HS-27A (cell line): Measurements from ENCODE around the gene RARA.

ENCODE experiments used
- DNase-seq: peaks from one replicate; pipeline ENCODE4 v3.0.0-alpha.2; 2012; ENCODE audit warnings: low read depth, missing footprints

RARA gene

DNA sequence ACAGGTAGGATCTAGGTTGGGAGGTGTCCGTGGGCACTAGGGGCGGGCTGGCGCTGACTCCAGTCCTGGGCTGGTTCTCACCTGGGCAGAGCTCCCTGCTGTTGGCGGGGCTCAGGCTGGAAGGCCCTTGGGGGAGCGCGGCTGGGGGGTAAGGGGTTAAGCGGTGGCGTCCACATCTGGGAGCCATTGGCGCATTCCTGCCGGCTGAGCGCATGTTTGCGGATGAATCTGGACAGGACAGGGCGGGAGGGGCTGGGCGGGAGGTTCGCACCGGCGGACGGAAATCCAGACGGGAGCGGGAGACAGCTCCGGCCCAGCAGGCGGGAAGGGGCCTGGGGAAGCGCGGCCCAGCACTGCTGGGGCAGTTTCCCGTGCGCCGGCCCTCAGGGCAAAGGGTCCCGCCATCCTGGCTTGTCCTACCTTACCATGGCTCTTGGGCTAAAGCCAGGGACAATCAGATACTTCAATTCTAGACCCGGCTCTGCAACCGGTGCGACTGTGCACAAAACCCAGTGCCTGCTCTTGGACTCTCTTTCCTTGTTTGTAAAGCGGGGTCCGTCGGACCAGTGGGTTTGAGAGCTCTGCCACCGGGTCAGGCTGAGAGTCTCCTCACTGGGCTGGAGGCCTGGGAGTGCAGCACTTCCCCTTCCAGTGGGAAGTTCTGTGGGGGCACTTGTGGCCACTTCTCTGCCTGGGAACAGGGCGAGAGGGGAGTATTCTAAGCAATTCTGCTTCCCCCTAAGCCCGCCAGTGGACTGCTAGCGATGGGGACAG is 7.8 kb downstream of the RARA start:
- no peak for DNase-seq

DNA sequence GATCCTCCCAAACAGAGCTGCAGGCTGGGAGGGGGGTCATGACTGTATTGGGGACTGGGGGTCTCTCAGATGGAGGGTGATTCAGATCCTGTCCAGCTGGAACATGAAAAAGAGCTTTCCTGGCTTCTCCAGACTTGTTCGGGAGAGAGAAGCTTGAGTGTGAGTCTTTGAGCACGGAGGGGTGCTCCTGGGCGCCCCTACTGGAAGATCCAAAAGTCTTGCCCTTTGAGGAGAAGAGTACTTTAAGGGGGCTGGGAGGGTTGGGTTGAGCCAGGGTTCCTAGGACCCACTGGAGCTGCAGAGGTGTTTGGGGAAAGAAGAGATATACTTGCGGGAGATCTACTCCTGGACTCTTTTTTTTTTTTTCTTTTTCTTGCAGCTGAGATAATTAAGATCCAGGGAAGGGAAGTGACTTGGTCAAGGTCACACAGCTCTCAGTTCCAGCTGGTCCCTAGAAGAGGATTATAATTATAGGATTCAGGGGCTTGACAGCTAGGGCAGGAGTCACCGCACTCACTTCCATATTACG is 8.4 kb downstream of the RARA start:
- DNase-seq = no peak

DNA sequence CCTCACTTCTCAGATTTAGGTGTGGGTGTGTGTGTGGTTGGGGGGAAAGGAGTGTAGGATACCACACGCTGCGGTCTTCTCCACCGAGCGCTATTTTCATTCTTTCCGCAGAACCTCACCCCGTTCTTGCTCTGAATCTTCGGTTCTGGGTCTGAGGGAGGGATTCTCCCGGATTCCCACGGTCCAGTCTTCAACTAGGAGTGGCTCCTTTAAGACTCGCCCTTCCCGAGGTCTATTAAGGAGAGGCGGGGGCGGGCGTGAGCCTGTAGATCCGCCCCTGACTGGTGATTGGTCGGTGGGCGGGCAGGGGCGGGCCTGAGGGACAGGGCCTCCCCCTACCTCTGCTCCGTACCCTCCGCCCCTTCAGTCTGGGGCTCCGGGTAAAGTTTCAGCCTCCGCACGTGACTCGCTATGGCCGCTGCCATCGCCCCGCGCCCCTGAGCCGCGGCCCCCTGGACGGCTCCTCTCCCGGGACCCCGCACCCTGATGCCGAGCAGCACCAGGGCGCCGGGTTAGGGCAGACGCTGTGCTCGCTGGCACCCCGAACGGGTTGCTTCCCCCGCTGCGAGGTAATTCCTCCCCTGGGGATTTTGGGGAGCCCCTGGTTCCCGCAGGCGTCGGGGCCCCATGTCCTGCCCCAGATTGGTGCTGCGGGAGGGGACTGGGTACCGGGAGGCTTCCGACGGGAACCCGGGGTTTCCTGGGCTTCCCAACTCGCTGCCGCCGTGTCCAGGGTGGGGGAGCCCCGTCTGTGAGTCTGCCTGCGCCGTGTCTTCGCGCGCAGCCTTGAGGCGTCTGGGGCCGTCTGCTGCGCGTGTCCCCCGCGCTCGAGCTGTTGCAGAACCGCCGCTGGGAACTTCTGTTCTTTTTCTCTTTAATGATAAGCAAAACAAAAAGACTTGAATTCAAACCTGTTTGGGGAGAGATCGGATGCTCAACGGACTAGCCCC is 9.2 kb downstream of the RARA start:
- no peak for DNase-seq

DNA sequence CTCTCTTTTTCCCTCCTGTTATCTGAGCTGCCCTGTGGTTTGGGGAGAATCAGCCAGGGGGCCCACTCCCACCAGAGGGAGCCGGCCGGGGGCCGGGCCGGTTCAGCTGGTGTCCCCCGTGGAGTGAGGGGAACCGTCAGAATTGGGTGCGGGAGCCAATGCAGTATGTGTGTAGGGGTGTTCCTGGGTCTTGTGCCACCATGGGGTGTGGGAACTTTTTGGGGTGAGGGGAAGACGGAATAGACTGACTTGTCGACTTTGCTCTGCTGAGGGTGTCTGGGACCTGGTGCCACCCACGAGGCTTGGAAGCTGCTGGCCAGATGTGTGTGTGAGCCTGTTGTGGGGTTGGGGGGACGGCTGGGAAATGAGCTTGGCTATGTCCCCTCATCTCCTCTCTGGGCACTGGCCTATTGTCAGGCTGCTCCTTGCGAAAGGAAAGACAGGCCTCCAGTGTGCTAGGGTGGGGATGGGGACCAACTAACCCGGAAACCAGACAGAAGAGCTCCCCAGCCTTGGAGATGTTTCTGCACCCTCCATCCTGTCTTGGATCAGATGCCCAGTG is 9.9 kb downstream of the RARA start:
- no peak for DNase-seq

DNA sequence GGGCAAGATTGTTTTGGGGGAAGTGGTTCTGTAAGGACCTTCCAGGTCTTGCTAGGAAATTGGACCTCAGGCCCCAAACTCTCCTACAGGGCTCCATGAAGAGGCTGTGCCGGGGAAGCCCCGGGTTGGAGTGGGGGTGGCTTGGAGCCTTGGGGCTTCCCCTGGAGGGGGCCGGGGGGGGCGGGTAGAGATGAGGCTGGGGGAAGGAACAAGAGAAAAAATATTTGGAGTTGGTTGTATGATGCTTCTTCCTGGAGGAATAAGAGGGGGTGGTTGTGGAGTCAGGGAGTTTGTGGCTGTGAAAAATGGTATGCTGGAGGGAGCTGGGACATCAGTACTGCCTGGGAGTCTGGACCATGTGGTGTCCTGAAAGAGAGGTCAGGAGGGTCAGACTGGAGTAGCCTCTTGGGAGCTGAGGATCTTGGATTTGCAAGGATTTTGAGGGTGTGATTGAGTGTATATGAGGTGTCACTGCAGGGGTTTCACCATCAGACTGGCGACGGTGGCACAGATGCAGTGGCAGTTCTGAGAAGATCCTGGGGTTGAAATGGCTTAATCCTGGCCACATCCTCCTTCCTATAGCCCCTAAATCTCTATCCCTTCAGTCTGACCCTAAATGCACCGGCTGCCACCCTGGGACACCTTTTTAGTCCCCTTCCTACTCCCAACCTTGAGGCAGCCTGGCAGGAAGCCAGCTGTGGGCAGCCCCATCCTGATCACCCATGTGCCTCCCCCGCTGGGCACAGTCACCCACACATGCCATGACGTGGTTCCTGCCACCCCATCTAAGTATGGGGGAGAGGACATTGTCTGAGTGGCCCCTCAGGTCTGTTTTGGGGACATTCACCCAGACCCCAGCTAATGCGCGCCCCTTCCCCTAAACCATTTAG is 10.9 kb downstream of the RARA start:
- no peak for DNase-seq

DNA sequence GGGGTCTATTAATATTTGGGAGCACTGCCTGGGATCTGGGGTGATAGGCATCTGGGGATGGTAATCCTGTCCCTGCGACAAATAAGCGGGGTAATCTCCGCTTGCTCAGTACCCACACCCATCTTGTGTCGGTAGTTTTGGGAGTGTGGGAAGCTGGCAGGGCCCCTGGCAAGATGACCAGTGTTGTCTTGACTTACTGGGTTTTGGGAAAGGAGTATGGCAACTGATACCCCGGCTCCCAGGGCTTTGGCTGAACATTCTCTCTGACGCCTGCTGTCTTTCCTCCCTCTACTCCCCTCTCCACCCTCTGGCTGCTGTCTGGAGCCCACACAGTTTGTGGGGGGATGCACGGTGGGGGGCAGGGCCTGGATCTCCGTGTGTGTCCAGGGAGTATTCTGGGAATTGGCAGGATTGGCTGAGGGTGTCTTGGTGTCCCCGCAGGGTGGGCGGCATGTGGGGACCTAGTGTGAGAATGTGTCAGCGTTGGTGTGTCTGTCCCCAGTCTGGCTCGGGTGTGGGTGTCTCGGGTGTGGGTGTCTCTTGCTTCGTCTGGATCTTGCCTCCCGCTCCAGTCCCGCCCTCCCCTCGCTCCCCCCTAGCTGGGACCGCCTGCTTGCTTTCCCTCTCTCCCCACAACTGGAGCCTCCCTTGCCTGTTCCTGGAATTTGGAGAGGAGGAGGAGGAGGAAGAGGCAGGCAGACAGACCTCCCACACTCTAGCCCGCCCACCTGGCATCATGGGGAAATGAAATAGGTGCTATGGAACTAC is 12.0 kb downstream of the RARA start:
- no peak for DNase-seq

DNA sequence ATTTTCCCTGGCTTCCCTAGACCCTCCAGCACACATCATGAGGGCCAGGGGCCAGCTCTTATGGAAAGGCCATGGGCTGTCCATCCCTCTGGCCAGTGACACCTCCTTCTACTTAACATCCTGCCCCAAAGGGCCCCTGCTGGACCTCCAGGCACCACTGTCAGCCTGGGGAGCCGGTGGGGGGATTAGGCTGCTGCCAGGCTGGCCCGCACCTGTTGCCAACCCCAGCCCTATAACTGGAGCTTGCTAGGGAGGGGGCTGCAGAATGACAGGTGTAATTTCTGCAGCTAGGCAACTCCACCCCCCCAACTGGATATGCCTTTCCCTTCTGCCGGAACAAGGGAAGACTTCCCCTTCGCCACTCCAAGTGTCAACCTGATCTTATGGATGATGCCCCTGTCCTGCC is 12.5 kb downstream of the RARA start:
- DNase-seq = no peak

DNA sequence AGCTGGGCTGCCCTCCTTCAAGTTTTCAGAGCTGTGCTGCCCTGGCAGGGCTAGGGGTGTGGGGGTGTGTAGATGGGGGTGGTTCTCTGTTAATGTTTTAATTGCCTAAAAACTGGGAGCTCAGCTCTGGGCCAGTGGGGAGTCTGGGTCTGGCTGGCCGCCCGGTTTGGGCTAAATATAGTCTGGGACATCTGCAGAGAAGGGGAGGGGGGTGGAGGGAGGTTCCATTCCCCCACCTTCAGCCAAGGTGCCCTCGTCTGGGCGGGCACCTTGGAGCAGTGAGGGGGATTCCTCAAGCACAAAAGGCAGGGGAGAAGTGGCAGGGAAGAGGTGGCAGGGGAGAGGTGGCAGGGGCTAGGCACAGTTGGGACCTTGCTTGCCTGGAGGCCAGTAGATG is 13.0 kb downstream of the RARA start:
- no peak for DNase-seq

DNA sequence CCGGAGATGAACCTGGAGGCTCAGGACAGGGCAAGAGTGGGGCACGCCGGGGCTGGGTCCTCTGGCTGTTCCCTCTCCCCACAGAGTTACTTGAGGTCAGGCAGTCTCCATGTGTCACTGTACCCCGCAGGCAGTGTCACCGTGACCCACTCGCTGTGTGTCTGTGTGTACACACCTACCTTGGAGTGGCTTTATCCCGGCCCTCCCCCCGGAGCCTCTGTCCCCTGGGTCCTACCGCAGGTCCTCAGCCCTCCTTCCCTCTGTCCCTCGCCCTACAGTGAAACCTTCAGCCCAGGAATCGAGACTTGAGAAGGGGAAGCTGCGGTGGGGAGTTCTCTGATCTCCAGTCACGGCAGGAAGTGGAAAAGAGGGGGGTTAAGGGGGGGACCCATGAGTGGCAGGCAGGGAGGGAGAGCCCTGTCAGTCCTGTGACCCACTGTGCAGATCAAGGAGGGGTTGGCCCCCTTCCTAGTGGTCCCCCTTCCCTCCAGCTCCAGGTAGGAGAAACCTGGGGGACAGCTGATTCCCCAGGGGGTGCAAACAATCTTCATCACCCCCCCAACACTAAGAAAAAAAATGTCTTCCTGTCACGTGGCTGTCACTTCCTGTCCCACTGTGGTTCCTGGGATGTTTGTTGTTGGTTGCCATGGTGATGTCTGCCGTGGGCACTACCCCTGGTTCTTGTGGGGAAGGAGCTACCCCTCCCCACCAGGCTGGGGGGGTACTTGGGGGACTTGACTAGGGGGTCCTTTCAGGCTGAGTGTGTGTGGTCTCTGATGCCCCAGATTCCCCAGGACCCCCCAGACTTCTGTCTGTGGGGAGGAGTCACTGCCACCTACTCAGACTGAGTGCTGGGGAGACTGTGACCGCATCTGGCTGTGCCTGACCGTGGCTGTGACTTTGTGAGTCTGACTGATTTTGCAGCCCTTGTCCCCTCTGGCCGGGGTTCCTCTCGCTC is 13.7 kb downstream of the RARA start:
- no peak for DNase-seq

DNA sequence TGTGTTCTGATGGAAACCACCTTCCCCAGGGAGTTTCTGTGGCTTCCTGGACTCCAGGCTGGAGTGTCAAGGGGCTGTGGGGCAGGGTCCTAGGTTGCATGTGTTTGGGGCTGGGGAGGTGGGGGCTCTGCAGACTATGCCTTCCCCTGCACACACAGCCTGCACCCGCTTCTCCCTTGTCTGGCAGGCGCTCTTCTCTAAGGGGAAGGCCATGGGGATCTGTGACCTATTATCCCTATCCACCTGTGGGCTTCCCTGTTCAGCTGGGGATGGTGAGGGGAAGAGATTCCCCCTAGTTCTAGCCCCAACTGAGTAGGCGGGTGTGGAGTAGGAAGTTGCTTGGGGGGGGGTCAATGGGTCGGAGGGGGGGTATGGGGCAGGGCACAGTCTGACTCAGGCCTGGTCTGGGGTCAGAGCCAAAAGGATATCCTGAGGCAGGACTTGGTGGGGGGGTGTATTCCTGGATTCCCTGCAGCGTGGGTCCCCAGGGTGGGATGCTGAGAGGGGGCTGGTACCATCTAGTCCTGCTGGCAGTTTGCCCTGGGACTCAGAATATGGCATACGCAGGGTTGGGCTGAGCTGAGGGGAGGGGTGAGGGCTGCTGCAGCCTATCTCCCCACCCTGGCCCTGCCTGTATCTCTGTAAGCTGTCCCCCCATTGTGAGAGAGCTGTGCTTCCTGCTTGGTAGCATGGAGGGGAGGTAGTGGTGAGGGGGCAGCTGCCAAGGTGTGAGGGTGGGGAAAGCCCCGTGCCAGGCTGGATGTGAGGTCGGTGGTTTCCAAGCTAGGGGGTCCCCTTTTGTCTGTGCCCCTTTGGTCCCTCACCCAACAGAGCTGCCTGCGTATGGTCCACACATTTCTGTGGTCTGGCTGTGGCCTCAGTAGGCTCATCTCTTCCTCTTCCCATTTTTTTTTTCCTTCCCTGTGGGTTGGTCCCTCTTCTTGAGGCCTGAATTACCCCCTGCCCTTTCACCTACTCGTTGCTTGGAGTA is 14.7 kb downstream of the RARA start:
- no peak for DNase-seq

DNA sequence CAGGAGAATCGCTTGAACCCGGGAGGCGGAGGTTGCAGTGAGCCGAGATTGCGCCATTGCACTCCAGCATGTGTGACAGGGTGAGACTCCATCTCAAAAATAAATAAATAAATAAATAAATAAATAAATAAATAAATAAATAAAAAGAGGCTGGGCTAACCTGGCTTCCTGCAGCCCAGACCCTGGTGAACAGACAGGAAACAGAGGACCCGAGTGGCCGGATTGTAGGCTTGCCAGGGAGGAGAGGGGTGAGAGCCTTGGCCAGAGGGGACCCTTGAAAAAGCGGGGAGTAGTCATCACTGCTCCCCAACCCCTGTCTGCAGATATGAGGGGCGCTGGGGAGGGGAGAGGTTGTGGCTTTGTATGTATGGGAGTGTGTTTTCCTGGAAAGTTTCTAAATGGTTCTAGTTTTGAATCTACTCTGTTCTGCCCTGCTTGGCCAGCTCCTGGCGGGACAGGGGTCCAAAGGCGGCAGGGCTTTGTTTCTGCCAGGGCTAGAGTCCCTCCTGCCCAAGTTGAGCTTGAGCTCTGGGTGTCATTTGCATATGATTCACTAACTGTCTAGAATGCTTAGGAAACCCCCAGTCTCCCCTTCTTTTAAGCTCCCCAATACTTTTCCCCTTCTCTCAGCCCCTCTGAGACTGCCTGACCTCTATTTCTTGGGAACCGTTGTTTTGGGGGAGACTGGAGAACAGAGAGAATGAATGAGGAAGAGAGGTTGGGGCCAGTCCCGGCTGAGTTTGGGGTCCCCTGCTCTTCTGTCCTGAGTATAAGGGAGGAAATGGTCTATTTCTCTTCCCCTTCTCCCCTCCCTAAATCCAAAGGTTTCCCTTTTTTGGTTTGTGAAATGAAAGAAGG is 16.4 kb downstream of the RARA start:
- DNase-seq = no peak

DNA sequence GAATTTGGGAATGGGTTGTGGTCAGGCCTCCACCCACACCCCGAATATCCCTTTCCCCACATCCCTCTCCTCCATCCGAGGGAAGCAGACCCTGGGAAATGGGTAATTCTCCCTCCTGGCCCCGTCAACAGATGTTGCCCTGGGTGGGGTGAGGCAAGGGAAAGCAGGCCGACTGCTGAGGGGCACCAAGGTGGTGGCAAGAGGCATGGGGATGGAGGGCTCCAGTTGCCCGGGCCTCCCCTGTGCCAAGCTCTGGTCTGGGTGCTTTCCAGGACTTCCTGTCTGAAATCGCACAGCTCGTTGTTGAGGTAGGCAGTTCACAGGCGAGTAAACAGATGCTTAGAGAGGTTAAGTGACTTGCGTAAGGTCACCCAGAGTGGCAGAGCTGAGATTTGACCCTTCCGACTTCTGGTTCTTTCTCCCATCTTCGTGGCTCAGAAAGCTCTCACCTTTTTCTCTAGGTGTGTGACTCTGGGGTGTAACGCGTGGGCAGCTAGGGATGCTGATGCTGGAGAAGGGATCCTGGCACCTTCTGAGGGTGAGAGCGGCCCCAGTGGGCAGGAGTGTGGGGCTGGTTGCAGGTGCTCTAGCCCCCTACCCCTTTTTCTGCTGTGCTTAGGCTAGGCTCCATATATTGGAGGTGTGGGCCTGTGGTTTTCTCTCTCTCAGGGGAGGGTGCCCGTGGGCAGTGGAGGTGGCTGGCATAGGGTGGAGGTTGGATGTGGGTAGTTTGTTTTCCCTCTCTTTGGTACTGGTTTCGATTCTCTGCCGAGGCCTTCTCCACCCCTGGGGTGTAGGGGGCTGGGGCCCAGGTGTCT is 17.2 kb downstream of the RARA start:
- DNase-seq = no peak

DNA sequence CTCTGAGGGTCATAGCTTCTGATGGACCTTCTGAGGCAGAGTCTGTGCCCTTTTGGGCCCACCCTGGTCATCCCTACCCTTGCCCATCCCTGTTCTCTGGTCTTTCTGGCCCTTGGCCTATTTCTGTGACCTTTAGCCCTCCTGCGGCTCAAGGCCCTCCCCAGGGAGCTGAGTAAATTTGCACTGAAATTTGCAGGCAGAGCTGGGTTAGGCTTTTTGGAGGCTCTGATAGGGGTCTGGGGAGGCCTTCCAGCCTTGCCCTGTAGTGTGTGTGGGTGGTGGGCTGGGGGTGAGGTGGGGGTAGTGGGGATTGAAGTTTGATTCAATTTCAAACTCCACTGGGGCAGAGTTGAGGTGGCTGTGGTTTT is 17.8 kb downstream of the RARA start:
- DNase-seq = no peak

DNA sequence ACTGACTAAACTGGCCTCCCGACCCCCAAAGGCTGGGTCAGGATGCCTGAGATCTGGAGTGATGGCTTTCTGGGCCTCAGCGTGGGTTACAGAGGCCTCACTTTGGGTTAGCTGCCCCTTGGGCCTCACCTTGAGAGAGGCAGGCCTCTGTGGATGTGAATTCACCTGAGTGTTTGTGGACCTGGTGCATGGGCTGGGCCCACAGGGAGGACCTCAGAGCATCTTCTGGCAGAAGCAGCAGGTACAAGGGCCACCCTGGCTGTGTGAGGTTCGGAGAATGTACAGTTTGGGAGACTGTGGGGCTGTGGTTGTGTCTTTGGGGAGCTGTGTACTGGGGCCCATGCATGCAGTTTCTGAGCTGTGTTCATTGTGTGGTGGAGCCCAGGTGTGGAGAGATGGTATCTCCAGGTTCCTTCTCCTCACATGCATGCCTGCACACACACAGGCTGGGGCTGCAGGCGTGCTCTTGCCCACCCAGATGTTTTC is 18.3 kb downstream of the RARA start:
- no peak for DNase-seq

DNA sequence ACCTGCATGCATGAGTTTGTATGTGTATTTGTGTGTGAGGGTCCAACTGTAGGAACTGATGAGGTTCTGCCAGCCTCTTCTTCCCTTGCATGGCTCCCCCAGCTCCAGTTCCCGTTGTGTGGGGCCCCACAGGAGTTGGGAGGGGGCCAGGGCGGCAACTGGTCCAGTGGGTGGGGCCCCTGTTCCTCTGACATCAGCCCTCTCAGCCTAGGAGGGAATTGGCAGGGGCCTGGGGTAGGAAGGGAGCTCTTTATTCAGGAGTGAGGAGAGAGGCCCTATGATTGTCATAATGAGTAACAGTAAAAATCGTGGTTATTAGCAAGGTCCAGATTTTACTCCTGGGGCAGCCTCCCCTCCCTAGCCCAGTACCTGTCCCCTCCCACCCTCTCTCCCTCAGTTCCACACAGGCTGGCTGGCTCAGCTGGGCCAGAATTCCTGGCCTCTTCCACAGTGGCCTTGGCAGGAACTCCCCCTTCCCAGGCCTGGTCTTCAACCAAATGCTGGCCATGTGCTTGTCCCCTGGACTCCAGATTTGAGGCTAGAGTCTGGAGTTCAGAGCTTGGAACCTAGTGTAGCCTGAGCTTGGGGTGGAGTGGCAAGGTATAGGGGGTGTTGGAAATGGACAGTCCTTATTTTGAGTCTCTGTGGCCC is 18.9 kb downstream of the RARA start:
- no peak for DNase-seq

DNA sequence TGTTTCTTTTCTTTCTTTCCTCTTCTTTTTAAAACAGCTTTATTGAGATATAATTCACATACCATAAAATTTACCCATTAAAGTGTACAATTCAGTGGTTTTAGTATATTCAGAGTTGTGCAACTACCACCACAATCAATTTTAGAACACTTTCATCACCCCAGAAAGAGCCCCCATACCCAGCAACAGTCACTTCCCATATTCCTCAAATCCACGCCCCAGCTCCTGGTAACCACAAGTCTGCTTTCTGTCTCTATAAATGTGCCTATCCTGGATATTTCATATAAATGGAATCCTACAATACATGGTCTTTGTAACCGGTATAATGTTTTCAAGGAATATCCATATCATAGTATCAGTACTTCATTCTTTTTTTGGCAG is 19.4 kb downstream of the RARA start:
- DNase-seq = no peak
